GM18861 (cell line): ENCODE data around the gene LENG8.

Experiments used
- ATAC-seq: cut with Tn5 transposase; IDR thresholded peaks from one replicate; pipeline ENCODE4 v1.9.1; 2021; ENCODE audit not compliant: unreplicated experiment

LENG8 gene

GRCh38 chr19:54422136-54422535, 26.9 kb upstream of the LENG8 start:
- no peak for ATAC-seq

GRCh38 chr19:54424201-54424600, 24.8 kb upstream of the LENG8 start:
- ATAC-seq, result no peak

- no peak for ATAC-seq
These were observed 24.2 kb upstream of the LENG8 start for GRCh38 chr19:54424660-54425381.

GRCh38 chr19:54425382-54425723, 23.6 kb upstream of the LENG8 start:
- ATAC-seq, result no peak

GRCh38 chr19:54426291-54426931, 22.6 kb upstream of the LENG8 start:
- no peak for ATAC-seq

GRCh38 chr19:54427586-54427985, 21.4 kb upstream of the LENG8 start:
- no peak for ATAC-seq

GRCh38 chr19:54428323-54429175, 20.4 kb upstream of the LENG8 start:
- no peak for ATAC-seq

GRCh38 chr19:54429176-54429495, 19.9 kb upstream of the LENG8 start:
- ATAC-seq, result no peak

- ATAC-seq, result no peak
These were observed 19.3 kb upstream of the LENG8 start for GRCh38 chr19:54429545-54430227.

- no peak for ATAC-seq
These were observed 18.4 kb upstream of the LENG8 start for GRCh38 chr19:54430306-54431254.

- no peak for ATAC-seq
These were observed 17.7 kb upstream of the LENG8 start for GRCh38 chr19:54431255-54431838.

- ATAC-seq, result no peak
These were observed 16.8 kb upstream of the LENG8 start for GRCh38 chr19:54432144-54432738.

- no peak for ATAC-seq
These were observed 15.3 kb upstream of the LENG8 start for GRCh38 chr19:54433697-54434096.

- no peak for ATAC-seq
These were observed 14.7 kb upstream of the LENG8 start for GRCh38 chr19:54434112-54434872.

- ATAC-seq, result no peak
These were observed 14.2 kb upstream of the LENG8 start for GRCh38 chr19:54434873-54435214.

- ATAC-seq, result no peak
These were observed 13.4 kb upstream of the LENG8 start for GRCh38 chr19:54435551-54436016.

GRCh38 chr19:54436031-54436523, 12.9 kb upstream of the LENG8 start:
- no peak for ATAC-seq

- ATAC-seq, result no peak
These were observed 12.3 kb upstream of the LENG8 start for GRCh38 chr19:54436628-54437252.
